BE2C (cell line): ENCODE measurements around the gene AP4B1.

ENCODE experiments used
- DNase-seq: peaks from one replicate; pipeline ENCODE4 v3.0.0-alpha.2; 2020
- H3K27me3 ChIP-seq: fragments of 250-450 bp; sonication (Bioruptor Pico); 2 replicates; pipeline ENCODE4 v1.5.1; 2020; ENCODE audit warnings: mild to moderate bottlenecking
- H3K36me3 ChIP-seq: fragments of 250-450 bp; sonication (Bioruptor Pico); 2 replicates; pipeline ENCODE4 v1.5.1; 2020; ENCODE audit warnings: mild to moderate bottlenecking
- H3K4me1 ChIP-seq: fragments of 250-450 bp; sonication (Bioruptor Pico); 2 replicates; pipeline ENCODE4 v1.5.1; 2020
- H3K4me3 ChIP-seq: 2 replicates; pipeline ENCODE4 v1.5.1; 2011; ENCODE audit warnings: low read depth, low read length
- H3K9me3 ChIP-seq: fragments of 250-450 bp; sonication (Bioruptor Pico); 2 replicates; pipeline ENCODE4 v1.5.1; 2020
- CTCF ChIP-seq: IDR thresholded peaks from 2 replicates; pipeline ENCODE4 v1.5.1; 2012; ENCODE audit warnings: mild to moderate bottlenecking, low read depth, low read length

Gene AP4B1

GRCh38 chr1:113850127-113850796, 54.3 kb downstream of the AP4B1 start:
- Histone ChIP-seq H3K27me3 (no peaks in the 10 kb centered on the region), H3K9me3 (no peaks in the 10 kb centered on the region), H3K36me3 (no peaks in the 10 kb centered on the region), H3K4me1 (no peaks in the 10 kb centered on the region), H3K4me3 (no peak overlapping the region)
- no peak for DNase-seq
- no peak for TF ChIP-seq CTCF

- H3K4me1 ChIP-seq: no peaks in the 10 kb centered on the region
- H3K4me3 ChIP-seq: no peak overlapping the region
- H3K9me3 ChIP-seq: no peaks in the 10 kb centered on the region
- no peak for DNase-seq
- H3K27me3 ChIP-seq: no peaks in the 10 kb centered on the region
- H3K36me3 ChIP-seq: no peaks in the 10 kb centered on the region
- no peak for TF ChIP-seq CTCF
These were observed 55.5 kb downstream of the AP4B1 start for GRCh38 chr1:113849072-113849471.

GRCh38 chr1:113846391-113847035, 58.1 kb downstream of the AP4B1 start:
- no peaks in the 10 kb centered on the region for H3K36me3 ChIP-seq
- DNase-seq: no peak
- no peaks in the 10 kb centered on the region for H3K27me3 ChIP-seq
- no peaks in the 10 kb centered on the region for H3K9me3 ChIP-seq
- H3K4me1 ChIP-seq: no peaks in the 10 kb centered on the region
- no peak overlapping the region for H3K4me3 ChIP-seq
- no peak for TF ChIP-seq CTCF
